Muscle of leg (tissue), 11 donors: ENCODE results near the gene DDX11. TPM values are rescaled to one million over a fixed set of nuclear protein-coding genes. Genes with fewer than 3 reads are reported as not detected.
"Not testable (repeated sequence)": the region's sequence is repeated elsewhere in the genome, so short reads cannot be mapped to it uniquely, and the experiment has no call there.

Experiments
- DNase-seq: peaks from one replicate; pipeline ENCODE4 v3.0.0; 2013
- H3K27ac ChIP-seq: one replicate; pipeline ENCODE4 v1.5.1; 2013; ENCODE audit warnings: mild to moderate bottlenecking, low read length, control low read depth
- H3K27me3 ChIP-seq: one replicate; pipeline ENCODE4 v1.6.1; 2013; ENCODE audit warnings: low read length; ENCODE audit not compliant: control insufficient read depth, insufficient read depth
- H3K36me3 ChIP-seq: one replicate; pipeline ENCODE4 v1.6.1; 2013; ENCODE audit warnings: low read length; ENCODE audit not compliant: control insufficient read depth, insufficient read depth
- H3K4me1 ChIP-seq: one replicate; pipeline ENCODE4 v1.6.1; 2013; ENCODE audit warnings: low read length; ENCODE audit not compliant: control insufficient read depth, insufficient read depth
- H3K4me3 ChIP-seq: one replicate; pipeline ENCODE4 v1.5.1; 2013; ENCODE audit warnings: low read length, control low read depth
- H3K9me3 ChIP-seq: replicated peaks from 2 replicates; pipeline ENCODE4 v1.6.1; 2013; ENCODE audit warnings: low read depth, low read length; ENCODE audit not compliant: control insufficient read depth
- WGBS: methylation state at CpG from one replicate; pipeline ENCODE4 v1.1.5; 2013; ENCODE audit warnings: missing lambda C conversion rate; ENCODE audit not compliant: insufficient coverage; 5-methylcytosine and 5-hydroxymethylcytosine counted together
- polyA plus RNA-seq, 8 donors: library from polyadenylated mRNA; unstranded; fragments of 120-200 nt; gene quantifications; one replicate each; pipeline versions ENCODE4 v1.2.1 to v1.2.3, GENCODE V29; 2013; ENCODE audit warnings: inconsistent platforms in 1 of 8, low replicate concordance in 1 of 8; ENCODE audit not compliant: insufficient read length in 8 of 8, insufficient read depth in 1 of 8
- total RNA-seq: library from RNA; stranded (reverse); fragments of 120-200 nt; gene quantifications from one replicate; pipeline ENCODE4 v1.2.4, GENCODE V29; 2013

DDX11 gene
- total and polyA plus RNA-seq, 9 donors: 21.1 to 53.9 (median 29.2) TPM

DNA sequence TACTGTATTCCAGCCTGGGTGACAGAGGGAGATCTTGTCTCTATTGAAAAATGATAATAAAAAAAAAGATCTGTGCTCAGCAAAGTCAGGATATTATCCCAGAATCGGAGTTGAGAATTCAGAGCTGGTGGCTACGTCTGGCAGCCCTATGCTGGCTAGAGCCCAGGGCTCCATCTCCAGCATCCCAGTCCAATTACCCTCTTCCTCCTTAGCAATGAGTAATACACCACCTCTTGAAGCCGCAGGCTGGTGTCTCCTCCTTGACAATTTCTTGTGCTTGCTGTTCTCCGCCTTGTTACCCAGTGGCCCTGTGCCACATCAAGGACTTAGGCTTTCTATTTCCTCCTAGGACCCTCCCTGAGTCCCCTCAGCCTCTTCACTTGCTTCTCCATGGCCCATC is 38.4 kb upstream of the DDX11 start:
- DNase-seq: no peak
- Histone ChIP-seq H3K27me3 (no peaks in the 10 kb centered on the region), H3K4me1 (no peaks in the 10 kb centered on the region), H3K9me3 (no peaks in the 10 kb centered on the region), H3K27ac (no peak overlapping the region), H3K36me3 (no peaks in the 10 kb centered on the region), H3K4me3 (no peak overlapping the region)
- 70% methylated on average over 3 of the region's 4 CpGs for WGBS

- WGBS: 33% methylated on average over 1 of the region's 4 CpGs
- H3K9me3 ChIP-seq: no peaks in the 10 kb centered on the region
- H3K36me3 ChIP-seq: no peaks in the 10 kb centered on the region
- H3K27me3 ChIP-seq: no peaks in the 10 kb centered on the region
- H3K4me3 ChIP-seq: no peak overlapping the region
- DNase-seq: no peak
- no peak overlapping the region for H3K27ac ChIP-seq
- H3K4me1 ChIP-seq: no peaks in the 10 kb centered on the region
These were observed 37.5 kb upstream of the DDX11 start for GRCh38 chr12:31035967-31036665.

DNA sequence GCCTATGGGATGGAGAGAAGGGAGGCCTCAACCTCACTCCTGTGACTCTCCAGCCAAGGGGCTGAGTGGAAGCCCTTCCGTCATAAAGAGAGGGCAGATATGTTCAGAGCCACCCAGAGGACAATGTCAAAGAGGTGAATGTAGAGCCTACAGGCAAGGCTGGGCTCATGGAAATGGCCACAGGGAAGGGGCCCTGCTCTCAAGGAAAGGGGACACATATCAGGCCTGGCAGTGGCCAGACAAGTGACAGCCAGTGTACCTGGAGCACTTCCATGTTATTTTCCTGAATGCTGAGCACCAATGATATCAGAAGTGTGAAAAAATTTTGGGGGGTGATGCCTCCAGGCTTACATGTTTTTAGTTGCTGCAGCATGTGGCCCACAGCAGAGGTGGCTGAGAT is 36.6 kb upstream of the DDX11 start:
- no peak for DNase-seq
- 80% methylated on average over 1 of the region's 1 CpG for whole genome bisulfite sequencing
- Histone ChIP-seq H3K27ac (no peak overlapping the region), H3K9me3 (no peaks in the 10 kb centered on the region), H3K4me1 (no peaks in the 10 kb centered on the region), H3K36me3 (no peaks in the 10 kb centered on the region), H3K4me3 (no peak overlapping the region), H3K27me3 (no peaks in the 10 kb centered on the region)

DNA sequence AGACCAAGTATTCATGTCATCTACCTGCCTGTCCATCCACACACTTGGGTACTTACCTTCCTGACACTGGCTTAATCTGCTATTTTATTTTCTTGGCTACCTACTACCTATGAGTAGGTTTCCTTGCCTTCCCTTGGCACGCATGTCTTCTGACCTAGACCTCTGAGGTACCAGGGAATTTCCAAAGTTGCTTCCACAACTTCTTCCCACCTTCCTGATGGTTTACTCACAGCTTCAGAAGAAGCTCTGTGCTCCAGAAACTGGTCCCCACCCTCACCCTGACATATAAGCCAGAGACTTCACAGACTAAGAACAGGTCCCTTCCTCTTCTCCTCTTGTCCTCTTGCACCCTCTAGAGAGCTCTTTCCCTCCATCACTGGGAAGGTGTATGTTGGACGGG is 35.7 kb upstream of the DDX11 start:
- 100% methylated on average over 1 of the region's 2 CpGs for WGBS
- H3K9me3 ChIP-seq: no peaks in the 10 kb centered on the region
- H3K36me3 ChIP-seq: no peaks in the 10 kb centered on the region
- no peak overlapping the region for H3K27ac ChIP-seq
- DNase-seq: no peak
- no peaks in the 10 kb centered on the region for H3K4me1 ChIP-seq
- H3K4me3 ChIP-seq: no peak overlapping the region
- H3K27me3 ChIP-seq: no peaks in the 10 kb centered on the region

- H3K9me3 ChIP-seq: no peaks in the 10 kb centered on the region
- no peaks in the 10 kb centered on the region for H3K27me3 ChIP-seq
- no peak overlapping the region for H3K4me3 ChIP-seq
- H3K27ac ChIP-seq: no peak overlapping the region
- DNase-seq: no peak
- no peaks in the 10 kb centered on the region for H3K36me3 ChIP-seq
- WGBS: 87% methylated on average over 4 of the region's 8 CpGs
- no peaks in the 10 kb centered on the region for H3K4me1 ChIP-seq
These were observed 32.6 kb upstream of the DDX11 start for GRCh38 chr12:31041033-31041564.

- no CpG with 5 or more reads among the region's 2 CpGs for WGBS
- not testable (repeated sequence) for H3K4me3 ChIP-seq, H3K36me3 ChIP-seq, H3K27ac ChIP-seq, H3K27me3 ChIP-seq, H3K4me1 ChIP-seq, DNase-seq, H3K9me3 ChIP-seq
These were observed 23.5 kb upstream of the DDX11 start for GRCh38 chr12:31050143-31050542.

GRCh38 chr12:31050548-31050947 is 23.1 kb upstream of the DDX11 start:
- H3K9me3 ChIP-seq, H3K27me3 ChIP-seq, H3K4me1 ChIP-seq, DNase-seq, H3K4me3 ChIP-seq, H3K36me3 ChIP-seq, H3K27ac ChIP-seq: not testable (repeated sequence)
- 89% methylated on average over 3 of the region's 7 CpGs for WGBS

DNA sequence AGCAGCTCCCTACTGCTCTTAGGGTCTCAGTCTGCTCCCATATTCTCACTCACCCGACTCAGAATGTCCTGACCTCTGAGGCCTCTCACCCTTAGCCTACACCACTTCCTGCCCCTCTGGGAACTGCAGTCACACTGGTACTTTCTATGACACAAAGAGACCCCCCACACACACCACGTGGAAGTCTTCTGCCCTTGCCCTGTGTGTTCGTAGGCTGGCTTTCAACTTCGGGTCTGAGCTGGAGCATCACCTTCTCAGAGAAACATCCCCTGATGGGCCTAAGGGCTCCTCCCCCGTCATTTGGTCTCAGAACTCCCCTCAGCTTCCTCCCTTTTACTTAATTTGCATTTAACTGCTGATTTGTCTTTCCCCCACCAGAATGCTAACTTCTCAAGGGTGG is 22.0 kb upstream of the DDX11 start:
- H3K27me3 ChIP-seq, H3K9me3 ChIP-seq, DNase-seq, H3K27ac ChIP-seq, H3K4me1 ChIP-seq, H3K4me3 ChIP-seq, H3K36me3 ChIP-seq: not testable (repeated sequence)
- 58% methylated on average over 4 of the region's 5 CpGs for WGBS

DNA sequence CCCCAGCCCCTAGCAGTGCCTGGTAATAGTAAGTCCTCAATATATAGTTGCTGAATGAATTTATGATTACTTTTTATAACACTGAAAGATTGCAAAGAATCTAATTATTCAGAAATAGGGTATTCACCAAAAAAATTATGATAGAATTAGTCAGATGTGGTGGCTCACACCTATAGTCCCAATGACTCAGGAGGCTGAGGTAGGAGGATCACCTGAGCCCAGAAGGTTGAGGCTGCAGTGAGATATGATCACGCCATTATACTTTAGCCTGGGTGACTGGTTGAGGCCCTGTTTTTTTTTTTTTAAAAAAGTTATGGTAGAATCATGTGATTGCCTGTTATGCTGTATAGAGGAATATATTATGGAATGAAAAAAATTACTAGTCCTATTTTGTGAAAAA is 21.5 kb upstream of the DDX11 start:
- H3K36me3 ChIP-seq, H3K9me3 ChIP-seq, H3K4me1 ChIP-seq, DNase-seq, H3K4me3 ChIP-seq, H3K27me3 ChIP-seq, H3K27ac ChIP-seq: not testable (repeated sequence)
- no CpG with 5 or more reads among the region's 1 CpG for WGBS

DNA sequence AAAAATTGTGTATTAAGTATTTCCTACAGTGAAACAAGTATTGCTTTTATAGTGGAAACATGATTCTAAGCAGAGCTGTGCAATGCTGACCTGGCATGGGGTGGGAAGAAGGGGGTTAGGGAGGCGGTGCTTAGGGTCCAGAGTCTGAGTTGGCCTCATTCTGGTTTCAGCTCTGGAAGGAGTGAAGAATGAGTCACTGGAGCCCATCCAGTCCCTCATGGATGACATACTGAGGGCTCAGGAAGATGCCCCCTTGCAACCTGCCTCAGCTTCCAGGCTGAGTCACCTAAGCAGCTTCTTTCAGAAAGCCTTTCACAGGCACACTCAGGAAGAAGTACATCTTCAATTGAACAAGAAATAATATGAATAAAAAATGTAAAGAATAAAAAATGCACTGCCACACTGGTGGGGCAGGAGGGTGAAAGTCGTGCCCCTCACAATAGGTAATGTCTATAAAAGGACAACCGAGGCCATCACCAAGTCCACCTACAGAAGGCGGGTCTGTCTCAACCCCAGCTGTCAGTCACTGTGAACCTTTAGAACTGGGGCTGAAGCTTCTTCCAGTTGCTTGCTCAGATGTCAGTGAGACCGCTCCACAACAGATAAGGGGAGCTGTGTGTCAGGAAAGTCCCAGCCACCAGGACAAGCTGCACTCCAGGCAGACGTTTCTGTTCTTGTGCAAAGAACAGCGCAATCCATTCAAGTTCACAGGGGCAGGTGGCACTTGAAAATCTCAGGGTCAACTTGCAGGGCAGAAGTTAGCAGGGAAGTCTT is 20.8 kb upstream of the DDX11 start:
- H3K4me1 ChIP-seq, DNase-seq, H3K4me3 ChIP-seq, H3K36me3 ChIP-seq, H3K9me3 ChIP-seq, H3K27ac ChIP-seq, H3K27me3 ChIP-seq: not testable (repeated sequence)
- 81% methylated on average over 3 of the region's 7 CpGs for WGBS
